ENCODE measurements around the gene SLC16A5.
"Not testable (repeated sequence)": the region's sequence is repeated elsewhere in the genome, so short reads cannot be mapped to it uniquely, and the experiment has no call there.

The SLC16A5 gene

DNA sequence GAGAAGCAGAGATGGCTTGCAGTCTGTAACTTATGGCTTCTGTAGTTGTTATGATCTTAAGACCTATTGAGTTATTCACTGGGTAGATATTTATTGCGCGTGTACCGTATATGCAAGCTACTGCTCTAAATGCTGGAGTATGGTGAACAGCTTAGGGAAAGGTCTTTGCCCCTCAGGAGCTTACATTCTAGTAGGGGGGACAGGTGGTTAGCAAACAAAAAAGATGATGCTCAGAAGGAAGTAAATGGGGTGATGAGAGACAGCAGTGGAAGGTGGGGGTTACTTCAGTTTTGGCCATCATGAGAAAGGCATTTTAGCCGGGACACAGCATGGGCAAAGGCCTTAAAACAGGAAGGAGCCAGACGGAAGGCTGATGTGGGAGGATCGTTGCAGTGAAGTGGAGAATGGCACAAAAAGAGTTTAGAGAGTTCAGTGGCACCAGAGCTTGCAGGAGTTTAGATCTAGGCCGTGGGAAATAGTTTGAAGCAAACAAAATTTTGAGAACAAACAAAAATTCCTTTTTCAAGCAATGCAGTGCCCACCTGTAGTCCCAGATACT is 24.1 kb downstream of the SLC16A5 start:
- no peak for DNase-seq (ENCODE audit: low spot score)

DNA sequence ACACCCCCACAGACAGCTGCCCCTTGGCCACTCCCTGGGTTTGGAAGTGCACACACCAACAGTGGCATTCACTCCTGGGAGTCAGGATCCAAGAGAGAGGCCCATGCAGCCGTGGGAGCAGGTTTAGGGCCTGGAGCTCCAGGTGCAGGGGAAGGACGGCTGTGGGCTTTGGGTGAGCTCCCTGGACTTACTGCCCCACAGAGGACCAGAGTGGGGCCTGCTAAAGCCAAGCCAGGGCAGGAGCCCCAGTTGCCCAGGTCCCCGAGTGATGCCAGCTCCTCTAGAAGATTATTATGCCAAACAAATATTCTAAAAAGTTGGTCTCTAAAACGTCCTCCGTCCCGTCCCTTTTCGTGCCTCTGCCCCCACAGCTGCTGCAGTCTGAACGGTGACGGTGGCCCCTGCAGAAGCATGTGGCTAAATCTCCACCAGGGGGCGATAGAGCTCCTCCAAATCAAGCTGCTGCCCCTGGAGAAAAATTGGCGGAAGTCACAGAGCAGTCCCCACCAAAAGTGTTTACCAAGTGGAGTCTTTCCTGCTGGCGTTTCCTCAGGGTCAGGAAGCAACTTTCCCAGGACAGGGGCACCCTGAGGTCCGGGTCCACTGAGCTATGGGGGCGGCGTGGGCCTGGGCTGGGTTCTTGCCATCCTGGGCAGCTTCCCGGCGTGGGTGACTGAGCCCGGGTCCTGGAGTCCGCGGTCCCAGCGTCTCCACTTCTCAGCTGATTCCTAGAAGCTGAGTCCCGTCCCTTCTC is 26.2 kb downstream of the SLC16A5 start:
- peak; percentile 95 for DNase-seq (ENCODE audit: low spot score)

DNA sequence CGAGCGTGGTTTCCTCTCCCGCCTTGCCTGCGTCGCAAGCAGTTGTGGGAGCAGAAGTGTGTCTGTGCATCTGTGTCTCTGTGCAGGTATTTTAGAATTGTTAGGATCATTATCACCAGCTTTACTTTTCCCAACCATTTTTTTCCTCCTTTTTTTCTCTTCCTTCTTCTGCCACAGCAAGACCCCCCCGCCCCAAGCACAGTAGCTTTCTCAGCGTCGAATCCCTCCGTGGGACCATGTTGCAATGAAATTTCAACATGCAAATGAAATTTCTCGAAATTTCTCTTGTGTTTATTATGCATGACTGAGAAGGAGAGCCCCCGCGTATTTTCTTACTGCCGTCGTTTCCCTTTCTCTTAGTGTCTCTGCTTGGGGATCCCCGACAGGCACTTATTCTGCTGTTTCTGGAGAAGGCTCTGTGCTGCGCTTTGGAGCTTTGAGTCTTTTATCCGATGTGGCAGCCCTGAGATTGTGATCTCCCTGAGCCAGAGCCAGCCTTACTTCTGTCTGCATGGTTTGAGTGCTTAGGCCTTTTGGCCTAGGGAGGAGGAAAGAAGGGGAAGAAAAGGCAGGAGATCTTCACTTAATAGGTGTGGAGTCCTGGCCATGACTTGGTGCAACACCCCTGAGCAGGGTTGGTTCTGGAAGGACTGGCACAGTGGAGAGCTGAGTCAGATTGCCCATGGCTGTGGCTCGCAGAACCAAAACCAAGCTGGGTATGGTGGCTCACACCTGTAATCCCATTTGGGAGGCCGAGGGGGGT is 27.0 kb downstream of the SLC16A5 start:
- DNase-seq (ENCODE audit: low spot score): no peak

GRCh38 chr17:75115555-75115954 is 27.8 kb downstream of the SLC16A5 start:
- no peak for DNase-seq (ENCODE audit: low spot score)

DNA sequence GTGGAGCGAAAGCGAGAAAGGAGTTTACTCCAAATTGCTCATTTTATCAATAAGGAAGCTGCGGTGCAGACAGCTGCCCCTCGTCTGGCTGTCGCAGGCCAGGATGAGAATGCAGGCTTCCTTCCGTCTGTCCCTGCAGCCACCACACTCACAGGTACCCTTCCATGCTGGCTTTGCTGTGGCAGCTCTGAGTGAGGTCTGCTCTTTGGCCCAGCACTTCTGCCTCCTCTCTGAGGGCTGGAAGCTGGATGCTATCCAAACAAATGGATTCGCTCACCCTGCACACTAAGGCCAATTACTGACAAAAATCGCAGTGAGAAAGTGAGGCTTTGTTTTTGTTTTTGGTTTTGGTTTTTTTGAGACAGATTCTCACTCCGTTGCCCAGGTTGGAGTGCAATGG is 29.0 kb downstream of the SLC16A5 start:
- no peak for DNase-seq (ENCODE audit: low spot score)

DNA sequence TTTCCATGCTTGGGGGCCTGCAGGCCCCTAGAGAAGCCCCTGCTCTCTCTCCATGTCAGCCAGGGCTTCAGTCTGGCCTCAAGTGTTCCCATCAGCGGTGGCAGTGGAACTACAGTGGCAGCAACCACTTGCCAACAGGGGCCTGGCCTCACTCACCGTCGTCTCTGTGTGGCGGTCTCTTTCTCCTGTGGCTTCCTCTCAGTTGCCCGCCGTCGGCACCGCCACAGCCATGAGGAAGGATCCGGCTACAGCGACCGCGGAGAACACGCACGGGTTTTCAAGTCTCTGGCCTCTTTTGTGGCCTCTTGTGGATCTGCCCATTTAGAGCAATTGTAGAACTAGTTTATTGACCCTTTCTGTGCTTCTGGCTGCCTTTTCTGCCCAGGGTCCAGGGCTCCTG is 30.6 kb downstream of the SLC16A5 start:
- no peak for DNase-seq (ENCODE audit: low spot score)

- DNase-seq (ENCODE audit: low spot score): peak; percentile 81
Observed at GRCh38 chr17:75124041-75124818, 36.5 kb downstream of the SLC16A5 start.

DNA sequence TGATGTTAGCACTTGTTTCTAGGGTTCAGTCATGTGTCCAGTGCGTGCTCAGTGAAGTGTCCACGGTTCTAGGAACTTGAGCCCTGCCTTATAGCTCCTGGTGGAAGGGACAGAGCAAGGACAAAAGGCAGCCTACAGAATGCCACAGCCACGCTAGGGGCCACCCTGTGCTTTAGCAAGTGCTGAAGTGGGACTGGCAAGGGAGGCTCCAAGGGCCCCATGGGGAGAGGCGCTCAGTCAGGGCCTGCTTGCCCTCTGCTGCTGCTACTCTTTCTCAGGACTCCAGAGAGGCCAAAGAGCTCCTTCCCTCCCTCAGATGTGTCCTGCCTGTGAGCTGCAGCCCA is 37.0 kb downstream of the SLC16A5 start:
- DNase-seq (ENCODE audit: low spot score): no peak

DNA sequence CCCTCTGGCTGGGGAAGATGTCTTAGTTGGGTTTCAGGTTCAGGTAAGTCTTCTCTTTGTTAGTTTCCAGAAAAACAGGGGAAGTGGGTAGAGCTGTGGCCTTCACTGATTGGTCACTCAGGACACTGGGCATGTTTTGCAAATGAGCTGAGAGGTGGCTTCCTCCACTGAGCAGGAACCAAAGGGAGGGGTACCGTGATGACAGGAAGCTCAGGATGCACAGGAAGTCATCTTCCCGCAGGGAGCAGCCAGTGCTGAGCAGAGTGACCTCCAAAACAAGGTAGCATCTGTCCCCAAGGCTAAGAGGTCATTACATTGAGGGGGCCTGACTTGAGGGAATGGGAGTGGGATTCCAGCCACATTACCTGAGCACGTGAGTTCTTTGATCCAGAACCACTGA is 38.2 kb downstream of the SLC16A5 start:
- no peak for DNase-seq (ENCODE audit: low spot score)

- no peak for DNase-seq (ENCODE audit: low spot score)
Observed at GRCh38 chr17:75126954-75127353, 39.2 kb downstream of the SLC16A5 start.

- not testable (repeated sequence) for DNase-seq (ENCODE audit: low spot score)
Observed at GRCh38 chr17:75127936-75128335, 40.2 kb downstream of the SLC16A5 start.

DNA sequence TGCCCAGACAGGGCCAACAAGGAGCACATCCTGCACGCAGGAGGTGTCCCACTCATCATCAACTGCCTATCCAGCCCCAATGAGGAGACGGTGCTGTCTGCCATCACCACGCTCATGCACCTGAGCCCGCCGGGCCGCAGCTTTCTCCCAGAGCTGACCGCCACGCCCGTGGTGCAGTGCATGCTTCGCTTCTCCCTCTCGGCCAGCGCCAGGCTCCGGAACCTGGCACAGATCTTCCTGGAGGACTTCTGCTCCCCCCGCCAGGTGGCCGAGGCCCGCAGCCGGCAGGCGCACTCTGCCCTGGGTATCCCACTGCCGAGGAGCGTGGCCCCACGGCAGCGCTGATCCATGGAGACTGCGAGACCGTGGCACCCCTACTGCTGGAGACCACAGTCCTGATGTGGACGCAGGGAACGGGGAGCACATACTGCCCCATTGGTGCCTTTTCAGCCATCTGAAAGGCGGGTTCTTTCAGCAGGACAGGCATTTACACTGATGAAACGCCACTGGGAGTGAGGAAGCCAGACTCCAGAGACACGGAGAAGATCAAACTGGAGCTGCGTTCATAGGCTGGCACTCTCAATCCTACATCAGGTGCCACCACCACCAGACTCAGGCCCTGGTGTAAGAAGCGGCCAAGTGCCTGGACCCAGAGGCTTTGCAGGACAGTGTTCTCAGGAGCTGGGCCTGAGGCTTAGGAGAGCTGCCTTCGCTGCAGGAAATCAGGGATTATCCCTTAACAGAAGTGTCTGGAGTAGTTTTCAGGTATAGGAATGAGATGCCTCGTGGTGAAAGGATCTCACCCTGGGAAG is 41.1 kb downstream of the SLC16A5 start:
- no peak for DNase-seq (ENCODE audit: low spot score)

DNA sequence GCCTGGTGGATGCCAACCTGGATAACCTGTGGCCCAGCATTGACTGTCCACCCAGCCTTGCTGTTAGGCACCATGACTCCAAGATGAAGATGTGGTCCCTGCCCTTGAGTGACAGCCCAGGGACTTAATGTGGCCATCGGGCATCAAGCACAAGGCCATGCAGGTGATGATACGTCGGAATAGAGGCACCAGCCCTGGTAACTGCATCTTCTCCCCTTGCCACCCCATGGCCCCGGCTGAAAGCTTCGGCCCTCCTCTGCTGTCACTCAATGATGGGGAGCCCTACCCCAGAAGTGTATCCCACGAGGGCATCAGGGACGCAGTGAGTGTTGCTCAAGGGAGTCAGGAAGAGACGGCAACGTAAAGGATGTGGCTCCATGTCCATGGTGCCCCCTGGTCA is 41.8 kb downstream of the SLC16A5 start:
- no peak for DNase-seq (ENCODE audit: low spot score)

- no peak for DNase-seq (ENCODE audit: low spot score)
Observed at GRCh38 chr17:75130059-75130631, 42.4 kb downstream of the SLC16A5 start.

GRCh38 chr17:75130632-75131277 is 43.0 kb downstream of the SLC16A5 start:
- peak; percentile 52 for DNase-seq (ENCODE audit: low spot score)

DNA sequence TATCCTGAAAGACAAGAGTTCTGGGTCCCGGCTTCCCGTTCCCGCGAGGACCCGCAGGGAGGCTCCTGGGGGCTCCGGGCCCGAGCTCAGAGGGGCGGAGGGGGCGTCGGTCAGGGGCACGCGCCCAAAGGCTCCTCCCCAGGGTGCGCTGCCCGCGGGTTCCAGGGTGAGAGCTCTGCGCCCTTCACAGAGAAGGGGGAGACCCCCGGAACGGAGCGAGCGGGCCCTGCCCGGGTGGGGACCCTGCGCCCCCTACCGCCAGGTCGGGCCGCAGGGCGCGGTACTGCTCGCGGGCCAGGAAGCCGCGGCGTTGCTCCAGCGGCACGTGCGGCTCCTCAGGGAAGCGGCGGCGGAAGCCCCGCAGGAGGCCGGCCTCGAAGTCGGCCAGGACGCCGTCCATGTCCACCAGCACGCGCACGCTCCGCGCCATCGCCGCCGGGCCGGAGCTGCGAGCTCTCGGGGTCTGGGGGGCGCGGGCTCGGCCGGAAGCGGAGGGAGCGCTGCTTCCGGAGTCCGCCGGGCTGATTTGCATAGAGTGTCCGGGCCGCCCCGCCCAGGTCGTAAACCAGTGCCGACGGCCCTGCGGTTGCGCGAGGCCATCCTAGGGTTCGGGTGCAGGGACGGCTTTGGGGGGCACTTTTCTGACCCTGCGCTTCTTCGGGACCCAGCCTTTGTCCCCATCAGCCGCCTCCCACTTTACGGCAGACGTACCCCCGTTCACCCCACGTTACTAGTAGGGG is 43.7 kb downstream of the SLC16A5 start, which contains the start of gene NT5C:
Gene NT5C, minus strand, starts transcription at position 465 of the 740 bp plus-strand sequence. Its CDS starts 35 bp downstream, at position 430.
- DNase-seq (ENCODE audit: low spot score): peak; percentile 55

DNA sequence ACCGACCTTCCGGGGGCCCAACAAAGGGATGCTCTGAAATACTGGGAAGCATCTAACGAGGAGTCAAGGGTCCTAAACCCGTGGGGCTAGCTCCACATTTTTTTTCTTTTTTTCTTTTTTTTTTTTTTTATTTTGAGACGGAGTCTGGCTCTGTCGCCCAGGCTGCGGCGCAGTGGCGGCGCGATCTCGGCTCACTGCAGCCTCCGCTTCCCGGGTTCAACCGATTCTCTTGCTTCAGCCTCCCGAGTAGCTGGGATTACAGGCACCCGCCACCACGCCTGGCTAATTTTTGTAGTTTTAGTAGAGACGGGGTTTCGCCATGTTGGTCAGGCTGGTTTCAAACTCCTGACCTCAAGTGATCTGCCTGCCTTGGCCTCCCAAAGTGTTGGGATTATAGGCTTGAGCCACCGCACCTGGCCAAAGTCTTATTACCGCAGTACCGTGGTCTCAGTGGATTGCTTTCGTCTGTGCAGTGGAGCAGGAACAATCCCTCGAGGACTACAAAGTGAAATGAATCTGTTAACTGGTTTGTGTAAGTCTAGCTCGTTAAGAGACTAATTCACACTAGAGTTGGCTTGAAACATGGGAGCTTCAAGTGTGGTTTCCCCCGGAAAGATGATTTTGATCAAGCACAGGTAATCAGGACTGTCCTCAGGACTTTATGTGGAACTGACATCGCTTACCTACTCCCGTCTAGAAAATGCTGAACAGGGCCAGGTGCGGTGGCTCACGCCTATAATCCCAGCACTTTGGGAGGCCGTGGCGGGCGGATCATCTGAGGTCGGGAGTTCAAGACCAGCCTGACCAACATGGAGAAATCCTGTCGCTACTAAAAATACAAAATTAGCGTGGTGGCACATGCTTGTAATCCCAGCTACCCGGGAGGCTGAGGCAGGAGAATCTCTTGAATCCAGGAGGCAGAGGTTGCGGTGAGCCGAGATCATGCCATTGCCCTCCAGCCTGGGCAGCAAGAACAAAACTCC is 44.6 kb downstream of the SLC16A5 start:
- not testable (repeated sequence) for DNase-seq (ENCODE audit: low spot score)

GRCh38 chr17:75133001-75133400 is 45.2 kb downstream of the SLC16A5 start:
- no peak for DNase-seq (ENCODE audit: low spot score)
